ENCODE measurements around the gene OGFRL1. TPM values are rescaled to one million over a fixed set of nuclear protein-coding genes. Genes with fewer than 3 reads are reported as not detected.

The OGFRL1 gene
- total RNA-seq, 1 donor from 2014 or later: 19.0 TPM

DNA sequence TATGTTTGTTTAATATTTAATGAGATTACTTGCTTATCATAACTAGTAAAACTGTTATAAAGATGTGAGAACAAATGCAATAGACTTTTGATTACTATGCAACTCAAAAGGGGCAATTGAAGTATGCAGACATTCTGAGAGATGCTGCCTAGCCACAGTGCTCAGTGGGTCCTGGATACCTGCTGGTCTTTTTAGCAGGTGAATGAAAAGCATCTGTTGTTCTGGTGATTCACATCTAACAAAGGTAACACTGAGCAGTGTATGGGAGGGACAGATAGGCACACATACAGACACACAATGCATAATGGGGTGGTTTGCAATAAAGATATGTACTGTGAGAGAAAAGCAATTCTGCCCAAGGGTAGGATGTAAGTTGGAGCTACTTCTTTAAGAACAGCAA is 46.9 kb downstream of the OGFRL1 start:
- no peak for ATAC-seq

DNA sequence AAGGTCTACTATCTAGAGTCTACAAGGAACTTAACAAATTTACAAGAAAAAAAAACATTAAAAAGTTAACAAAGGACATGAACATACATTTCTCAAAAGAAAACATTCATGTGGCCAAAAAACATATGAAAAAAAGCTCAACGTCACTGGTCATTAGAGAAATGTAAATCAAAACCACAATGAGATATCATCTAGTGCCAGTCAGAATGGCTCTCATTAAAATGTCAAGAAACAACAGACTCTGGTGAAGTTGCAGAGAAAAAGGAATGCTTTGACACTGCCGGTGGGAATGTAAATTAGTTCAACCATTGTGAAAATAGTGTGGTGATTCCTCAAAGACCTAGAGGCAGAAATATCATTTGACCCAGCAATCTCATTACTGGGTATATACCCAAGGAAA is 48.3 kb downstream of the OGFRL1 start:
- ATAC-seq: no peak

DNA sequence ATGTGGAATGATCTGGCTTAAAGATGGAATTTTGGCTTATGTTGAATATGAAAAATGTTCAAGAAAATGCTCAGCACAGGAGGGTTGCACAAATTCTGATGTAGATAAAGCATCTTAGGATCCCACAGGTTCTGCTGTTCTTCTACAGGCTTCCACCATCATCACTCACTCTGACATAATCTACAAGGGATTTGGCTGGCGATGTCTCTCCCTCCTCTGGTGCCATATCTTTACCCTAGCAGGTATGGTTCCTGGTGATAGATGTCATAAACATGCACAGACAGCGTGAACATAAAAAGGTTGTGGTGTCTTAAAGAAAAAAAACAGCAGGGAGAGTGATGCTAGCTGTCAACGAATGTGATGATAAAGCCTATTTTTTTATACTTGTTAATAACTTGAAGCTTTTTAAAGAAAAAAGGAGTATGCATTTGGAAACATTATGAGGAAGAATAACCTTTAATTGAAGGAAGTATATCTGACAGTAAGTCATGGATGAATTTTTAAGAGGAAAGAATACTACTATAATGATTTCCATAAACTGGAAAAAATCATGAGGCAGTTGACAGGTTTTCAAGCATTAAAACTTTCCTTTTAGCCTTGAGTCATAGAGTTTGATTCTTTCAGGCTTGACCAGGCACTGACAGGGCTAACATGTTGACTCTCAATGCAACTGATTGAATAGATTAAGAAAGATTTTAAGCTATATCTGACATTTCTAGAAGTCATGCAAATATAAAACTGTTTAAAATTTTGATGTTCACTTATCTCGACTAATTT is 50.1 kb downstream of the OGFRL1 start:
- ATAC-seq: no peak

DNA sequence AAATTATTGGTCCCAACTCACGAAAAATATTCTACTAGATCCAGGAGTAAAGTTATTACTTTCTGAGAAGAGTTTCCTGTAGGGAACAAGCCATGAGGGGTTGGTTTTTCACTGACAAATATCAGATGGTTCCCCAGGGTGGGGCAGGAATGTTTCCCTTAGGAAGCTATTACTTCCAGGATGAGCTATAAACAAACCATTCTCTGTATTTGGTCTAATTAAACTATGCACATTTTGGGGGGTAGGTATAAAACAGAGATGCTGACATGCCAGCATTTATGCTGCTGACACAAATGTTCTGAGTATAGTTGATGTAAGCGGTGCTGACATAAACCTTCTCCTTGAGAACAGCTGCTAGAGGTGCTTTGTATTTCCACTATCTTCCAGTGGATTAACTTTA is 54.2 kb downstream of the OGFRL1 start:
- no peak for ATAC-seq

DNA sequence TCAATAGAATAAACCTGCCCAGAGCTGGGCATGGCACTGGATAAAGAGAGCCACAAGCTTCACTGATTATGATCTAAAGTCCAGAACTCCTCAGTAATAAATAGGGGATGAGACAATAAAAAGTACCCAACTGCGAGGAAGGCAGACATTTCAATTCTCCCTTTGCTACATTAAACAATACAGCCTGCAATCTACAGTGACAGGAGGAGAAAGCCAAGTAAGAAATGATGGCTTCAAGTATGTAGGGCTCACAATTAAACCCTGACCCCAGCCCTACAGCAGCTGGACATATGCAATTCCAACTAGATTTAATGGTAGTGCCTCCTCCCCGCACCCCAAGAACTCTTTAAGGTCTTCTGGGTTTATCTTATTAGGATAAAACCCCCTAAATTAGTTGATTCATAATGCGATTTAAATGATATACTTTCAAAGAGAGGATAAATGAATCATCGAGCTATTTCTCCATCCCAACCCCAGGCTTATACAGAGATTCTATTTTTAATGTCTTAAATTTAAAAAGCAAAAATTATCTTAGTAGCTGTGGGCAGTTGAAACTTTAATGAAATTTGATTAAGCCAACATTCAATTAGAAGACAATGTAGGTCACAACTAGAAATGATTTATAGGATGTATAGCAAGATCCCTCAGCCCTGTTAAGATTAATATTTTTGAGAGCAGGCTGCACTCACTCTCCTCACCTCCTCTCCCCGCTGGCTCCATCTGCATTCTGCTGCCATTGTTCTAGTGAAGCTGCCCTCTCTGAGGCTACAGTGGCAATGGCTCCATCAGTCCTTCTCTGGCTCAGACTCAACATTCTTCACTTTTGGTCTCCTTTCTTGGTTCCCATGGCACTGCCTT is 57.1 kb downstream of the OGFRL1 start:
- no peak for ATAC-seq

DNA sequence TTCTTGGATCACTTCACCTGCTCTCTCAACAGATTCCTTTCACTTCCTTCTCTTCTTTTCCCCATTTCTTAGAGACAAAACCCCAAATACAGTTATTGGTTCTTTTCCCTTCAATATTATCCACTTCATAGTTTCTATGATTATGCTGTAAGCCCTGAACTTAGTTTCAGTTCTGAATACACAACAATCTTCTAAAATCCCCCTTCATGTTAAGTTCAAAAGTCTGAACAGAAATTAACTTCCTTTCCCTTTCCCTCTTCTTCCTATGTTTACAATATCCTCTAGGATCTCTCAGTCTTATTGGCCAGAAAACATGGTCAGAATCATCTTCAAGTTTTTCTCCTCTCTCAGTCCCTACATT is 57.7 kb downstream of the OGFRL1 start:
- ATAC-seq: no peak

DNA sequence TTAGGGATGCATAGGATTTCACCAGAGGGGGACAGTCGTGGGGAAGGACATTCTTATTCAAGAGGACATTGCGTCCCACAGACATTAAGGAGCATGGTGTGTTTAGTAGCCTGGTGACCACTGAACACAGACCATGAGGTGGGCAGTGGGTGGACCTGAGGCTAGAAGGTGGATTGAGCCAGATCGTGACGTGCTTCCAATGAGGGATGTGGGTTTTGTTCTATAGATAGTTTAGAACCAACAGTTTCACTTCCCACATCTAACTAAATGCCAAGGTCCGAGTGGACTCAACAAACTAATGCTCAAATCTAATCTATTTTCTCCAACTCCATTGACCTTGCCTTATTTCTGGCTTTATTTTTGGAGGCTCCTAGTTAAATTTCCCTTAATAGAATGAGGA is 58.5 kb downstream of the OGFRL1 start:
- ATAC-seq: no peak

DNA sequence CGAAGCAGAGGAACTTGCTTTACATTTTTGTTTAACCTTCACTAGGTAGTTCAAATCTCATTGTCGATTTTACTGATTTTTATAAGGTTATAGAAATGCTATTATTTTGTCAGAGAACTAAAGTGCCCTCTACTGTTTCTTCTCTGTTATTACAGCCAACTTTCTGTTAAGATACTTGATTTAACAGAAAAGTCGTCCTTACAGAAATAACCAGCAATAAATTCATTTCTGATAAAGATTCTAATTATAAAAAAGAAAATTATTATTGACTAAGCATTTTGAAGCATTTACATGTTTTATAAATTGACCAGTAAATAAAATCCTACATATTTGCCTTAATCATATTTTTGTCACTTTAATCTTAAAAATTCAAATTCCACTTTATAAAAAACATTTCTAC is 60.8 kb downstream of the OGFRL1 start:
- no peak for ATAC-seq

DNA sequence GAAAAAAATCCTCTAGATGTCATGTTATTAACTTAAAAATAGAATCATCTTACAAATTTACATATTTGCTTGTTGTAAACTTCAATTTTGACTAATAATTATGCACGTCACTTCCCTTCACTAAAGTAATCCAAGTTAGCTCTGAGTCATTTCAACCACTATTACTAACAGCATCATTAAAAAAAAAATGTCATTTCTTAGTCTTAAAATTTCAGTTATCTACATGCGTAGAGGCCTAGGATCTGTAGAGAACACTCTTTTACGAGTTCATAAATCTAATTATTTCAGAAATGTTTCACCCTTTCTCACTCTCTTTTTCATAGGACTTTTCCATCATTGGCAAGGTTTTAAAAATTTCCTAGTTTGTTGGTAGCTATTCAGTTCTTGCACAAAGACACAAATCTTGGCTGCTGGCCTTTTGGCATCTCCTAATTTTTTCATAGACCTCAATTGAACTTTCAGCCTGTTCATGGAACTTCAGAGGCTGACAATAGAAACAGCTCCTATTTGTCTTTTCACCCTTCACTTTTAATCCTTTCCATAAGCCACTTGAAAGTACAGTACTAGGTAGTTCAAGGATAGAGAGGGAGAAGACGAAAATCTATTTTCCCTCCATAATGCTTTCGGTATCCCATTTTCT is 61.5 kb downstream of the OGFRL1 start:
- ATAC-seq: no peak

DNA sequence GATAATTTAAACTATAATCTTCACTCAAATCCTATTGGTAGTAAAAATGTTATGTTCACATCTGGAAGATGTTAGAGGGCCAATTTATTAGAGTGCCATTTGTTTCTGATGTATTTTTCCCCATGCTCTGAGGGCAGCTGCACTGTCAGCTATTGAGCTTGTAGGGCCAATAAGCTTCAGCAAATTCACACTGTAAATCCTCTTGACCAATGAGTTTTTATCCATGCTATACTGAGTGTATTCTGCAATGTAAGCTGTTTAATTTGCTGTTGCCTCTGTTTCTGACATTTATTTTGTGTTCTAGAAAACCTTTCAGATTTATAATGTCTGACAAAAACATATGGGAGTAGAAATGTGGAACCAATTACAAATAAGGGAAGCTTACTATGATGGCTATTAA is 62.6 kb downstream of the OGFRL1 start:
- no peak for ATAC-seq
